GM21423 (cell line): ENCODE measurements around the gene SLAIN2.
A peak's percentile ranks its signal among the peaks of the same experiment; 100 is the strongest.

ENCODE experiments used
- ATAC-seq: cut with Tn5 transposase; IDR thresholded peaks from one replicate; pipeline ENCODE4 v1.9.1; 2021; ENCODE audit warnings: mild to moderate bottlenecking, moderate library complexity; ENCODE audit not compliant: unreplicated experiment

SLAIN2 gene

GRCh38 chr4:48334236-48334635 lies 7.1 kb upstream of the SLAIN2 start:
- ATAC-seq: no peak

GRCh38 chr4:48334900-48335384 lies 6.4 kb upstream of the SLAIN2 start:
- ATAC-seq: no peak

- ATAC-seq: no peak
Observed at GRCh38 chr4:48336146-48336870, 5.0 kb upstream of the SLAIN2 start.

- no peak for ATAC-seq
Observed at GRCh38 chr4:48337731-48338130, 3.6 kb upstream of the SLAIN2 start.

DNA sequence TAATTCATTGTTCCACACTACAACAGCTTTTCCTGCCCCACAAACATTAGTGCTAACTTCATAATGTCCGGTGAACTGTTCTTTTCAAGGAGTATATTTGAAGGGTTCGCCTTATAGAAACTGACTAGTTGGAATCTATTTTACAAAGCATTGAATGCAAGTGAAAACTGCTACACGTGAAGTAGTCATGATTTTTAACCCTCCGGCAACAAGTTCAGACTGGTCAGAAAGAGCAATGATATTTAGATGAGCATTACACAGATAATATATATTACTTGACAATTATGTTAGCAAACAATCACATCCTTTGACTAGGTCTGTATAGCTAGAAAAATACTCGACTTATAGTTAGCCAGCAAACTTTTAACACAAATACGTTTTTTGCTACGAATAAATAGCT lies 1.7 kb upstream of the SLAIN2 start:
- ATAC-seq: no peak

- peak; percentile 2 for ATAC-seq
Observed at GRCh38 chr4:48340276-48340964, 909 bp upstream of the SLAIN2 start.

GRCh38 chr4:48341776-48342605 lies 662 bp downstream of the SLAIN2 start:
- peak; percentile 16 for ATAC-seq

DNA sequence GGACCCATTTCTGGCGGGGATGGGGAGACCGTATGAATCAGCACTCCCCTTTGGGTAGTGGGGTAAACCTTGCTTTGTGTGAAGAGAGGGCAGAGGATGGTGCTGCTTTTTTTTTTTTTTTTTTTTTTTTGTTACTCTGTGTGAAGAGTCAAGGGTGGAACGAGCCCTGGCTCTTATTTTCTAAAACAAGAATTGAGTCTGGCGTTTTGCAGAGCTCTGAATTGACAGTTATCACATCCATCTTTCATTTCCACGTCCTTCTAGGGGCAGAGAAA lies 1.2 kb downstream of the SLAIN2 start:
- ATAC-seq: no peak

DNA sequence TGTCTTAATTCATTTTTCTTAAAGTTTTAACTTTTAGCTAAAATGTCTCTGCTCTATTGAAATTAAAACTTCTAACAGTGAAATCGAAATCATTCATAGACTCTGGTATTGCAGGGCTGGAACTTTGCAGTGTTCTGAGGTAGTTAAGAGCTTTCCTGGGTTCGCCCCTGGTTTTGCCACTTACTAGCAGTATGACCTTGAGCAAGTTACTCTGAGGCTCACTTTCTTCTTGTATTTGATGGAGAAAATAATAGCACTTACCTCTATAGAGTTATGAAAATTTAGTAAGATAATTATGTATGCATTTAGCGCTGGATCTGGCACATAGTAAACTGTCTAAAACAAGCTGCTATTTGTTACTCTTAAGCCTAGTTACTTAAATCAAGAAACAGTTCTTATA lies 1.7 kb downstream of the SLAIN2 start:
- no peak for ATAC-seq

GRCh38 chr4:48343551-48343950 lies 2.2 kb downstream of the SLAIN2 start:
- no peak for ATAC-seq

DNA sequence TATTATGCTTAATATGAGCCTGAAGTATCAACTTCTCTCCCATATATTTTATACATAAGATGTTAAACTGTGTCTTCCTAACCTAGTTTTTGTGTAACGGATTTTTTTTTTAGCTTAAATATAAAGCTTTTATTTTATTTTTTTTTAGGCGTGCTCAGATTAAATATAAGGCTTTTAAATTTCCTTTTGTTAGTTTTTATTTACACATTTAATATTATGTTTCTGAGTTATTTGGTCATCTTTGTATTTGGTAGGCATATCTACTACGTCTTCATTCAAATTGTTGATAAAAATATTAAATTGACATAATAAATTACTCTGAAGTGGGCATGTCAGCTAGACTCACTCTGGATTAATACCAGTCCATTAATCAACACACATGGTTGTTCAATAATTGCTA lies 4.2 kb downstream of the SLAIN2 start:
- no peak for ATAC-seq

DNA sequence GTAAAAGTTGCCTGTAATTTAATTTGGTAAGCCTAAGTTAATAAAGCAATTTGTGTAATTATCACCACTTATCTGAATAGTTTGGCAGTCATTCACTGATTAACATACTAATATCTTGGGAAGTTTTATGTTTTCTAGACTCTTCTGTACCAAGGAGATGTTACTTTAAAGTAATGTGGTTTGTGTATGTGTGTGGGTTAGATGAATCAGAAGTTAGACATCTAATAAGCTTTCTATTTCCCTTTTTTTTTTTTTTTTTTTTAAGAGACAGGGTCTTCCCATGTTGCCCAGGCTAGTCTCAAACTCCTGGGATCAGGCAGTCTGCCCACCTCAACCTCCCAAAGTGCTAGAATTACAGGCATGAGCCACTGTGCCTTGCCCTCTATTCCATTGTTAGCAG lies 5.3 kb downstream of the SLAIN2 start:
- ATAC-seq: no peak

GRCh38 chr4:48347282-48347921 lies 6.1 kb downstream of the SLAIN2 start:
- ATAC-seq: no peak

DNA sequence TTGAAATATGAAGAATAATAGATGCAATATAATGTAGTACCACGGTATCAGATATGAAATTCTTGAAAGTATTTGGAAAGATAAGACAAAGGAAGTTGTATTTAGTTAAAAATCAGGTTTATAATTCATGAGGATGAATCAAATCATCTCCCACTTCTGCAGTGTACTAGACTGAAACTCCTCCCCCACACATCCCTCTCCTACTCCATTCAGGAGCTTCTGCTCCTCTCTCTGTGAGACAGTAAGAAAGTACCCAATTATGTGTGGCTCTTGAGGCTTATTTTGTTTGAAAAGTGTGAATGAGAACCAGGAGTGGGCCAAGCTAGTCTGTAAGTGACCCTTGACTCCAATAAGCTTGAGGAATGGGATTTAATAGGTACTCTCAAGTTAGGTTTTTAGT lies 9.5 kb downstream of the SLAIN2 start:
- no peak for ATAC-seq

DNA sequence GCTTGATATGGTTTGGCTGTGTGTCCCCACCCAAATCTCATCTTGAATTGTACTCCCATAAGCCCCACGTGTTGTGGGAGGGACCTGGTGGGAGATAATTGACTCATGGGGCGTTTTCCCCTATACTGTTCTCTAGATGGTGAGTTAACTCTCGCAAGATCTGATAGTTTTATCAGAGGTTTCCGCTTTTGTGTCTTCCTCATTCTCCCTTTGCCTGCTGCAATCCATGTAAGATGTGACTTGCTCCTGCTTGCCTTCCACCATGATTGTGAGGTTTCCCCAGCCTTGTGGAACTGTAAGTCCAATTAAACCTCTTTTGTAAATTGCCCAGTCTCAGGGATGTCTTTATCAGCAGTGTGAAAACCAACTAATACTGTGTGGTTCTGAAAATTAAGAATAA lies 11.5 kb downstream of the SLAIN2 start:
- ATAC-seq: no peak

GRCh38 chr4:48356355-48356754 lies 15.0 kb downstream of the SLAIN2 start:
- ATAC-seq: no peak

GRCh38 chr4:48360285-48361011 lies 19.1 kb downstream of the SLAIN2 start:
- no peak for ATAC-seq

GRCh38 chr4:48361012-48361400 lies 19.7 kb downstream of the SLAIN2 start:
- no peak for ATAC-seq

DNA sequence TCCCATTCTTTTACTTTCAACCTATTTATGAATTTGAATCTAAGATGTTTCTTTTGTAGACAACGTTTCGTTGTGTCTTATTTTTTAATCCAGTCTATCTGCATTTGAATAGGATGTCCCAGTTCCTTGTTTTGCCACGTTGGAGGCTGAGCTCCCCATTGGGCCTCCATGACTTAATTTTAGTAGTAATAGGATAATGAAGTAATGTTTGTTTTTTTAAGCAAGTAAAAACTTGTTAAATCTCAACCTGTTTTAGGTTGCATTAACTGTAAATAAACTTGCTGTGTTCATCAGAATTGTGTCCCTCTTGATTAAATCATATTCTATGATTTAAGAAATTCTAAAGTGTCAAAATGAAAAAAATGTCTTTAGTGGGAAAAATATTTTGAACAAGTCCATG lies 25.3 kb downstream of the SLAIN2 start:
- no peak for ATAC-seq

GRCh38 chr4:48367016-48367415 lies 25.7 kb downstream of the SLAIN2 start:
- no peak for ATAC-seq

DNA sequence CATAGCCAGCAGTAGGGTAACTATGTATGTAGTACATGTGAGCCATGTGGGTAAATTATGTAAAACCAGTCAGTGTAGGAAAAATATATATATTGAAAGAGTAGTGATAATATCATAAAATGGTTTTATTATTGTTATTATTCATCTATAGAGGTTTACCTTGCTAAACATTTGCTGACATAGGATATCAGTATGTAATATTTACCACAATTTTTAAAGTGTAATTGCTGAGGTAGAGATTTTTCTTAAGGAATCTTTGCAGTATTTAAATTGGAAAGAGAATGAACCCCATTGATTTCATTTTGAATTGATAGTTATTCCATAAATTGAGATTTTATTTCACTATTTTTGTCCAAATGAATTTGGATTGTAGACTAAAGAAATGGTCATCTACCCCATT lies 27.1 kb downstream of the SLAIN2 start:
- no peak for ATAC-seq
